ENCODE results near the gene CRYBA2.

- TF ChIP-seq POLR2A (IDR thresholded peaks at IDR 0.05) (no peak), CTCF (IDR thresholded peaks at IDR 0.05) (no peak)
These were observed 5.3 kb upstream of the CRYBA2 start for GRCh38 chr2:218998414-218999002.
